ENCODE results near the gene PIGW. TPM values are rescaled to one million over a fixed set of nuclear protein-coding genes. Genes with fewer than 3 reads are reported as not detected.
A peak's percentile ranks its signal among the peaks of the same experiment; 100 is the strongest.

Gene PIGW
- polyA plus RNA-seq, 2 of the 4 experiments (the other 2 are of a cell fraction) = 30.0 to 32.3 TPM

DNA sequence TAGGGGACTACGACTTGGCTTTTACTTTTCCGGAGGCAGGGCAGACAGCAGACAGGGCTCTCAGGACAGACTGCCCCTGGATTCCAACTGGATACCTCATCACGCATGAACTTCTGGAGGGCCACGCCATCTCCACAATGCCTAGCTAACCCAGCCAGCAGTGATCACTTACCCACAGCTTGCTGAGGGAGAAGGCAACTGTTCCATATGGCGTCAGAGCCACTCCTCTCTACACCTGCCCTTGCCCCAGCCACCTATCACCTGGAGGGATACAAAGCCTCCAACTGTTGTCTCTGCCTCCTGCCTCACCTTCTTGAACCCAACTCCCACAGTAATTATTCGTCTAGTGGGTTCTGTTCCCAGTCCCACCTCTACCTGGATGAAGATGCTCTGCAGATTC lies 8.9 kb upstream of the PIGW start (continued):
- TF ChIP-seq RNF2 (IDR thresholded peaks at IDR 0.05; ENCODE audit: borderline replicate concordance, low read depth) = no peak
- TF ChIP-seq, protein P1, sequence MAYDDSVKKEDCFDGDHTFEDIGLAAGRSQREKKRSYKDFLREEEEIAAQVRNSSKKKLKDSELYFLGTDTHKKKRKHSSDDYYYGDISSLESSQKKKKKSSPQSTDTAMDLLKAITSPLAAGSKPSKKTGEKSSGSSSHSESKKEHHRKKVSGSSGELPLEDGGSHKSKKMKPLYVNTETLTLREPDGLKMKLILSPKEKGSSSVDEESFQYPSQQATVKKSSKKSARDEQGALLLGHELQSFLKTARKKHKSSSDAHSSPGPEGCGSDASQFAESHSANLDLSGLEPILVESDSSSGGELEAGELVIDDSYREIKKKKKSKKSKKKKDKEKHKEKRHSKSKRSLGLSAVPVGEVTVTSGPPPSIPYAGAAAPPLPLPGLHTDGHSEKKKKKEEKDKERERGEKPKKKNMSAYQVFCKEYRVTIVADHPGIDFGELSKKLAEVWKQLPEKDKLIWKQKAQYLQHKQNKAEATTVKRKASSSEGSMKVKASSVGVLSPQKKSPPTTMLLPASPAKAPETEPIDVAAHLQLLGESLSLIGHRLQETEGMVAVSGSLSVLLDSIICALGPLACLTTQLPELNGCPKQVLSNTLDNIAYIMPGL (CRISPR knock-in tag; IDR thresholded peaks at IDR 0.05; ENCODE audit: borderline replicate concordance) = no peak

GRCh38 chr17:36527621-36528250 lies 7.1 kb upstream of the PIGW start:
- CTCF ChIA-PET = interaction anchor here (1.1 to 1.8 kb wide), 2 partner anchors 11 to 558 kb away, joined by 3 to 7 read pairs; no protein-coding TSS in a partner anchor
- Histone ChIP-seq H3K4me2 (no peak overlapping the region), H3K9me3 (no peaks in the 10 kb centered on the region), H3K4me3 (no peak overlapping the region), H3K4me1 (peaks cover 9% of the 10 kb centered on the region; the same call in 1 of the 3 replicates), H3K27ac (no peak overlapping the region)
- TF ChIP-seq BHLHE40 (IDR thresholded peaks at IDR 0.05; ENCODE audit: low read depth, low read length) (no peak), JUN (IDR thresholded peaks at IDR 0.05) (no peak), TP53 (CRISPR knock-in tag; IDR thresholded peaks at IDR 0.05) (no peak), RAD21 (conservative IDR thresholded peaks at IDR 0.05 in 1 of 2, IDR thresholded peaks at IDR 0.05 in 1 of 2) (no peak), EHF (CRISPR knock-in tag; IDR thresholded peaks at IDR 0.05) (no peak), TFCP2L1 (CRISPR knock-in tag; IDR thresholded peaks at IDR 0.05) (no peak), ZSCAN20 (CRISPR knock-in tag; IDR thresholded peaks at IDR 0.05) (no peak), MAFK (IDR thresholded peaks at IDR 0.05; ENCODE audit: partially characterized antibody) (no peak)
- TF ChIP-seq, protein P2, sequence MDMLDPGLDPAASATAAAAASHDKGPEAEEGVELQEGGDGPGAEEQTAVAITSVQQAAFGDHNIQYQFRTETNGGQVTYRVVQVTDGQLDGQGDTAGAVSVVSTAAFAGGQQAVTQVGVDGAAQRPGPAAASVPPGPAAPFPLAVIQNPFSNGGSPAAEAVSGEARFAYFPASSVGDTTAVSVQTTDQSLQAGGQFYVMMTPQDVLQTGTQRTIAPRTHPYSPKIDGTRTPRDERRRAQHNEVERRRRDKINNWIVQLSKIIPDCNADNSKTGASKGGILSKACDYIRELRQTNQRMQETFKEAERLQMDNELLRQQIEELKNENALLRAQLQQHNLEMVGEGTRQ (IDR thresholded peaks at IDR 0.05) = no peak
- DNase-seq (ENCODE audit: low read depth in 1 of 2, low spot score in 1 of 2) (no peak), FAIRE-seq (no peak), ATAC-seq (no peak)
- WGBS (ENCODE audit: missing lambda C conversion rate) = 94% methylated on average over 7 of the region's 7 CpGs
- POLR2A ChIA-PET = interaction anchor here (0.6 kb wide), 1 partner anchor 27 kb away, joined by 3 read pairs; no protein-coding TSS in a partner anchor

DNA sequence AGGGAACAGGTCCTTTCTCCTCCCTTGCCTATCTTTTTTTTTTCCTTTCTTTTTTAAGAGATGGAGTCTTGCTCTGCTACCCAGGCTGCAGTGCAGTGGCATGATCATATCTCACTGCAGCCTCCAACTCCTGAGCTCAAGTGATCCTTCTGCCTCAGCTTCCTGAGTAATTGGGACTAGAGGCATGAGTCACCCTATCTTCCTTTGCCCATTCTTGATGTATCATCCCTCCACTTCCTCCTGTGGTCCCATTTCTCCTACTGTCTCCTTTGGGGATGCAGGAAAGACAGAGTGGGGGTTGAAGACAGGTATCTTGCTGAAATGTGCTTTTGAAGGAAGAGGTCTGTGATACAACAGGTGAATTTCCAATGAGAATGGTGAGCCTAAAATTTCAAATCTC lies 5.7 kb upstream of the PIGW start:
- Histone ChIP-seq H3K4me2 (no peak overlapping the region), H3K4me1 (peaks cover 18% of the 10 kb centered on the region; the same call in 2 of the 3 replicates), H3K27ac (no peak overlapping the region), H3K4me3 (no peak overlapping the region), H3K9me3 (no peaks in the 10 kb centered on the region)
- TF ChIP-seq FOSL2 (IDR thresholded peaks at IDR 0.05) (no peak), FOSL2 (CRISPR knock-in tag; IDR thresholded peaks at IDR 0.05) (peak; percentile 66), KDM1A (IDR thresholded peaks at IDR 0.05; ENCODE audit: low read depth) (no peak)
- FAIRE-seq = no peak
- no peak for ATAC-seq
- peak in 1 of 2 experiments; percentile 33 for DNase-seq (ENCODE audit: low read depth in 1 of 2, low spot score in 1 of 2)
- POLR2A ChIA-PET = no interaction called here
- CTCF ChIA-PET = interaction anchor here (1.1 to 1.4 kb wide), 3 partner anchors 13 to 46 kb away, joined by 3 to 5 read pairs (median 3); no protein-coding TSS in a partner anchor

- no peak for FAIRE-seq
- POLR2A ChIA-PET = no interaction called here
- Histone ChIP-seq H3K27ac (no peak overlapping the region), H3K4me3 (no peak overlapping the region), H3K4me2 (no peak overlapping the region), H3K9me3 (peaks cover 4% of the 10 kb centered on the region; the same call in 1 of the 3 replicates), H3K4me1 (peaks cover 18% of the 10 kb centered on the region; the same call in 2 of the 3 replicates)
- CTCF ChIA-PET = interaction anchor here (1.0 to 1.5 kb wide), 2 partner anchors 17 to 49 kb away, joined by 4 to 13 read pairs; no protein-coding TSS in a partner anchor
- 87% methylated on average over 2 of the region's 2 CpGs for WGBS (ENCODE audit: missing lambda C conversion rate)
- no peak for DNase-seq (ENCODE audit: low read depth in 1 of 2, low spot score in 1 of 2)
- no peak for ATAC-seq
- TF ChIP-seq CTCF (IDR thresholded peaks at IDR 0.05) (no peak), FOSL2 (IDR thresholded peaks at IDR 0.05) (no peak), FOSL2 (CRISPR knock-in tag; IDR thresholded peaks at IDR 0.05) (no peak), RARB (CRISPR knock-in tag; IDR thresholded peaks at IDR 0.05) (no peak), PBX3 (IDR thresholded peaks at IDR 0.05) (no peak), RFX5 (IDR thresholded peaks at IDR 0.05) (no peak), RCOR1 (IDR thresholded peaks at IDR 0.05; ENCODE audit: low read depth, low read length) (no peak), TP53 (CRISPR knock-in tag; IDR thresholded peaks at IDR 0.05) (no peak), HEYL (CRISPR knock-in tag; IDR thresholded peaks at IDR 0.05) (no peak), MAFK (IDR thresholded peaks at IDR 0.05; ENCODE audit: partially characterized antibody) (no peak), CBX2 (IDR thresholded peaks at IDR 0.05; ENCODE audit: borderline replicate concordance, low read depth) (no peak), KDM5A (IDR thresholded peaks at IDR 0.05) (no peak), ESRRA (IDR thresholded peaks at IDR 0.05; ENCODE audit: borderline replicate concordance, low read length) (no peak)
- TF ChIP-seq, protein P1 (CRISPR knock-in tag; IDR thresholded peaks at IDR 0.05; ENCODE audit: borderline replicate concordance) = no peak
Observed at GRCh38 chr17:36532435-36532975, 2.3 kb upstream of the PIGW start.

Measured in A549 (cell line).